Astrocyte of the spinal cord (primary cell): ENCODE data around the gene PADI4.

Experiments used
- DNase-seq: peaks from one replicate; pipeline ENCODE4 v3.0.0; 2011; ENCODE audit warnings: low read depth, low spot score
- H3K4me3 ChIP-seq: 2 replicates; pipeline ENCODE4 v1.5.1; 2011; ENCODE audit warnings: low read depth, mild to moderate bottlenecking, low read length, moderate library complexity
- CTCF ChIP-seq: IDR thresholded peaks from 2 replicates; pipeline ENCODE4 v1.5.1; 2012; ENCODE audit warnings: low read depth, mild to moderate bottlenecking, low read length, inconsistent platforms
- in situ Hi-C: cut with HindIII; loops from 2 replicates; pipeline ENCODE4 v1.10.0; 2017; ENCODE audit warnings: low sequenced_read_pairs

The PADI4 gene

DNA sequence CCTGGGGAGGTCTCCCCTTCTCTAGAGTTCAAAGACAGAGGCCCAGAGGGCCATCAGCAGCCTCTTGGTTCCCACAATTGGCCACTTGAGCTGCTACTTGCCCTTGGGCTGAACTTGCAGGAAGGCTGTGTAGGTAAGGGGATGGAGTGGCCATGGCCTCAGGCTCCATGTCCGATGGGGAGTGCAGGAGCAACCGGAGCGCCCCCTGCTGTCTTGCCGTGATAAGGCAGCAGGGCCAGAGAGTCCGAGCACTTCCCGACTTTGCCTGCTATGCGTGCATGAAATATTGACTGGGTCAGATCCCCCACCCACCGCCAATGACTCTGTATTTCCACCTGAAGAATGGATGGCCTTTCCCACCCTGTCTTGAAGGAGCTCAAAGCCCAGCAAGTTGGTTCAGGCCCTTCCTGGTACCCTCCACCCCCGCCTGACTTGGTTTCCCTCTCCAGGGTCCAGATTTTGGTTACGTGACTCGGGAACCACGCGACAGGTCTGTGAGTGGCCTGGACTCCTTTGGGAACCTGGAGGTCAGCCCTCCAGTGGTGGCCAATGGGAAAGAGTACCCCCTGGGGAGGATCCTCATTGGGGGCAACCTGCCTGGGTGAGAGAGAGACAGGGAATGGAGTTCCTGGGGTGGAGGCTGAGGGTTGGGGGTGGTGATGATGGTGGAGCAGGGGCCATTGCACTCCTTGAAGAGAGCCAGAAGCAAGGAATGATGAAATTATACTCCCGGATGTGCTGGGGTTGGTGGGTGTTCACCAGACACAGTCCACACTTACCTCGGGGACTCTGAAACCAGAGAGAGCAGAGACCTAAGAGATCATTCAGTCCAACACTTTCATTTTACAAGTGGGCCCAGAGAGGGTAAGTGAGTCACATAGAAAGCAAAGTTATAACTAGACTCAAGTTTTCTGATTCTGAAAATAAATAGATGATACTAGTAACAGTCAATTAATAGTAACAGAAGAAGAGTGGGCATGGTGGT, 33.5 kb upstream of the PADI4 start:
- peak; percentile 85 for TF ChIP-seq CTCF
- peak; percentile 34 for DNase-seq
- in situ Hi-C loops: no loop called here
- H3K4me3 ChIP-seq: no peak overlapping the region

DNA sequence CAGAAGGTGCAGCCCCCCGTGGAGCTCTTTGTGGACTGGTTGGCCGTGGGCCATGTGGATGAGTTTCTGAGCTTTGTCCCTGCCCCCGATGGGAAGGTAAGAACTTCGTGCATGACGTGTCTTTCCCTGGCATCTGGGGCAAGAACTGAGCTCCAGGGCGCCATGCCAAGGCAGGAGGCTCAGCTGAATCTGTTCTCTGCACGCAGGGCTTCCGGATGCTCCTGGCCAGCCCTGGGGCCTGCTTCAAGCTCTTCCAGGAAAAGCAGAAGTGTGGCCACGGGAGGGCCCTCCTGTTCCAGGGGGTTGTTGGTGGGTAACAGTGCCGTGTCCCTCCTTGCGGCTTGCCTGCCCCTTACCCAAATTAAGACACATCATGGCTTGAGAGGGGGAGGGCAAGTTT, 31.4 kb upstream of the PADI4 start:
- peak; percentile 33 for DNase-seq
- in situ Hi-C loops: no loop called here
- TF ChIP-seq CTCF: no peak
- no peak overlapping the region for H3K4me3 ChIP-seq

GRCh38 chr1:17277511-17278159, 30.4 kb upstream of the PADI4 start:
- TF ChIP-seq CTCF: no peak
- H3K4me3 ChIP-seq: no peak overlapping the region
- in situ Hi-C loops: no loop called here
- DNase-seq: no peak

- DNase-seq: no peak
- in situ Hi-C loops: no loop called here
- TF ChIP-seq CTCF: no peak
- H3K4me3 ChIP-seq: no peak overlapping the region
Observed at GRCh38 chr1:17278996-17279830, 28.8 kb upstream of the PADI4 start.

GRCh38 chr1:17280436-17280835, 27.6 kb upstream of the PADI4 start:
- no peak for DNase-seq
- H3K4me3 ChIP-seq: no peak overlapping the region
- in situ Hi-C loops: no loop called here
- no peak for TF ChIP-seq CTCF

- in situ Hi-C loops: no loop called here
- no peak for TF ChIP-seq CTCF
- DNase-seq: no peak
- H3K4me3 ChIP-seq: no peak overlapping the region
Observed at GRCh38 chr1:17280894-17281293, 27.1 kb upstream of the PADI4 start.
